NCI-H1930 (cell line): ENCODE results near the gene BACE1.
"Not testable (repeated sequence)": the region's sequence is repeated elsewhere in the genome, so short reads cannot be mapped to it uniquely, and the experiment has no call there.

Source experiments
- DNase-seq, 2 experiments: peaks; one replicate each; lab custom pipeline; 2025; lab: John Stamatoyannopoulos, UW

BACE1 gene

GRCh38 chr11:117273550-117274289, 42.3 kb downstream of the BACE1 start:
- no peak for DNase-seq

DNA sequence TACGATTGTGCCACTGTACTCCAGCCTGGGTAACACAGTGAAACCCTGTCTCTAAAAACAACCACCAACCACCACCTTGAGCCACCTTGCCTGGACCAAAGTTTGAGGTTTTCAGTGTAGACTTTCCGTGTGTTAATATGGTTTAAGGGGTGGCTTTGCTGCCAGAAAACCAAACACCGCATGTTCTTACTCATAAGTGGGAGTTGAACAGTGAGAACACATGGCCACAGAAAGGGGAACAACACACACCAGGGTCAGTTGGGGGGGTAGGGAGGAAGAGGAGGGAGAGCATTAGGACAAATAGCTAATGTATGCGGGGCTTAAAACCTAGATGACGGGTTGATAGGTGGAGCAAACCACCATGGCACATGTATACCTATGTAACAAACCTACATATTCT, 43.9 kb downstream of the BACE1 start:
- not testable (repeated sequence) for DNase-seq

DNA sequence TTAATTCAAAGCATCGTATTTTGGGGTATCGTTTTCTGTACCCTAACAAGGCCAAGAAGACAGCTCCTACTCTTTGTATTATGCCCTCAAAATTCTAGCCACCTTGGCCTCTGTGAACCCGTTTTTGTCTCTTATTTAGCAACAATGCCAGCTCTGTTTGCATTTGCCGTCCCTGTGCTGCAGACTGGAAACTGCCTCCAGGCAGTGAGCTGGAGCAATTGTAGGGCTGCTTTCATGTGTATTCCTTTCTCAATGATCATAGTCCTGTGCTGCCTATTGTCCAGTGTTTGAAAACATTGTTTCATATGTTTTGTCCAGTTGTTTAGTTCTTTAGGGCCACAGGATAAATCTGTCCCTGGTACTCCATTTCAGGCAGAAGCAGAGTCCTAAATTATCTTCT, 44.8 kb downstream of the BACE1 start:
- DNase-seq: no peak

DNA sequence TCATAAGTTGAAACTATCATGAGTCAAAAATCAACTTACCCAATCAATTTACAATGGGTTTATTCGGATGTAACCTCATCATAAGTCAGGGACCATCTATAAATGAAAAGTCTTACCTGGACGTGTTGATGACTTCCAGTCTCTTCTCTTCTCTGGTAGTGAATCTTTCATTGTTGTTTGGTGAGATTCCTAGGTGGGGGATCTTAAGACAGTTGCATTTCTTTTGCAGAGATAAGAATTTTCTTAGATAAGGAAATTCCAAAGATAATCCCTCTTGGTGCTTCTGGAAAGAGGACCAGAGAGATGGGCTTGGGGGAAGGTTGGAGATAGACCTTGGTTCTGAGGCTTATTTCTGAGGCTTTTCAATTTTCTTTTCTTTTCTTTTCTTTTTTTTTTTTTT, 46.2 kb downstream of the BACE1 start:
- no peak for DNase-seq

- no peak for DNase-seq
These were observed 50.3 kb downstream of the BACE1 start for GRCh38 chr11:117265745-117266144.

DNA sequence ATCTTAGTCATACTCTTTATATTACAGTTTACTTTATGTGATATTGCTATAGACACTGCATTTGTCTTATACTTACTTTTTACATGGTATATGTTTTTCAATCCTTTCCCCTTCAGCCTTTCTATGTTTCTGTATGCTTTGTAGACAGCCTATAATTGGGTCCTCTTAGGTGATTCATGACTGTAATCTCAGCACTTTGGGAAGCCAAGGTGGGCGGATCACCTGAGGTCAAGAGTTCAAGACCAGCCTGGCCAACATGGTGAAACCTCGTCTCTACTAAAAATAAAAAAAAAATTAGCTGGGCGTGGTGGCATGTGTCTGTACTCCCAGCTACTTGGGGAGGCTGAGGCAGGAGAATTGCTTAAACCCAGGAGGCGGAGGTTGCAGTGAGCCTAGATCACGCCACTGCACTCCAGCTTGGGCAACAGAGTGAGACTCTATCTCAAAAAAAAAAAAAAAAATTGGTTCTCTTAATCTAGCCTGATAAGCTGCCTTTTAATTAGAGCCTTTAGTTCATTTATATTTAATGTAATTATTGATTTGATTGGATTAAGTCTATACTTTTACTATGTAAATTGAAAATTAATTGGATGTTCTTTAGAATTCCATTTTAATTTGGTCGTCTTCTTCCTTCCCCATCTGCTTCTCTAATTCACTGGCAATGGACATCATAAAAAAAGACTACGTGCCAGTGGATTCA, 51.3 kb downstream of the BACE1 start:
- not testable (repeated sequence) for DNase-seq

- DNase-seq: no peak
These were observed 56.6 kb downstream of the BACE1 start for GRCh38 chr11:117259417-117259816.

GRCh38 chr11:117258576-117258975, 57.5 kb downstream of the BACE1 start:
- DNase-seq: no peak

GRCh38 chr11:117256573-117256972, 59.5 kb downstream of the BACE1 start:
- no peak for DNase-seq

- DNase-seq: no peak
These were observed 60.1 kb downstream of the BACE1 start for GRCh38 chr11:117255966-117256365.

GRCh38 chr11:117251506-117251905, 64.5 kb downstream of the BACE1 start:
- DNase-seq: no peak

- no peak for DNase-seq
These were observed 66.5 kb downstream of the BACE1 start for GRCh38 chr11:117249571-117249970.

DNA sequence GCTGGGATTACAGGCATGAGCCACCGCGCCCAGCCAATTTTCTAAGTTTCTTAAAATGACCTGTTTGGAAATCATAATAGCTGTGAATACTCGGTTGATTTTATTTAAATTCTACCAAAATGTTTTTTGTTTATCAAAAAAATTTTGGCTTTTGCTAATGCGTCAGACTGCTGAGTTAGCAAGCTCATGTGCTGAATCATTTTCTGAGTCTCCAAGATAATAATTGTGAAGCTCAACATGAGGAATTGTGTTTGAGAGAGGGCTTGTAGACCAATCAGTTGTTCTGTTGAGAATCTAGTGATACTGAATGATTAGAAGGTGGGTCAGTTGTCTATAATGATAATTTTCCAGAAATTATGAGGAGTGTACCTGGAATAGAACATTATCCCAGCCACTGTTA, 67.7 kb downstream of the BACE1 start:
- no peak for DNase-seq

DNA sequence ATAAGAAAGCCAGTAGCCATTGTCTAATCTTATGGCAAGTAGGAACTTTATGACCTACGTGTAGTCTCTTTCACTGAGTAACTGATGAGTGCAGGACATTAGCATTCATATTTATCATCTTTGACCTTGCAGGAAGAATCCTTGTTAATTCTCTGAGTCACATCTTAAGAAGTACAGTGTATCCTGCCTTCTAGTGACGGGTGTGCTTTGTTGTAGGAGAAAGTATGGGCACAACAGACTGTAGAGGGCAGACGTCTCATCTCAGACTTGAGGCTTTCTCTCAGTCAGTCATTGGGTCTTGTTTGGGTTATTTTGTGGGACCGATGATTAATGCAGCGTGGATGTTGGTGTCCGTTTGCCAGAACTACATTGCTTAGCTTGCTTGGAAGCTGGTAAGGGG, 76.8 kb downstream of the BACE1 start:
- no peak for DNase-seq

GRCh38 chr11:117238221-117238620, 77.8 kb downstream of the BACE1 start:
- no peak for DNase-seq
